Kasumi-1 (cell line): ENCODE data around the gene MARK4.
"Not testable (repeated sequence)": the region's sequence is repeated elsewhere in the genome, so short reads cannot be mapped to it uniquely, and the experiment has no call there.

Experiments
- DNase-seq, 2 experiments: peaks; one replicate each; lab custom pipeline; 2025; lab: John Stamatoyannopoulos, UW

MARK4 gene

GRCh38 chr19:45250832-45251451 lies at the start of gene MARK4:
MARK4 (plus strand) TSS chr19:45251271; CDS start chr19:45251589, 318 bp downstream.
- DNase-seq: peak; percentile 61 to 62

- no peak for DNase-seq
Observed at GRCh38 chr19:45202637-45203036, 48.4 kb upstream of the MARK4 start.

- no peak for DNase-seq
Observed at GRCh38 chr19:45205810-45206209, 45.3 kb upstream of the MARK4 start.

- DNase-seq: no peak
Observed at GRCh38 chr19:45206328-45206727, 44.7 kb upstream of the MARK4 start.

- no peak for DNase-seq
Observed at GRCh38 chr19:45211751-45212381, 39.2 kb upstream of the MARK4 start.

- no peak for DNase-seq
Observed at GRCh38 chr19:45213031-45213430, 38.0 kb upstream of the MARK4 start.

- no peak for DNase-seq
Observed at GRCh38 chr19:45215391-45216191, 35.5 kb upstream of the MARK4 start.

GRCh38 chr19:45216667-45217066 lies 34.4 kb upstream of the MARK4 start:
- DNase-seq: no peak

- no peak for DNase-seq
Observed at GRCh38 chr19:45217193-45217956, 33.7 kb upstream of the MARK4 start.

- DNase-seq: no peak
Observed at GRCh38 chr19:45217957-45218334, 33.1 kb upstream of the MARK4 start.

GRCh38 chr19:45218426-45218825 lies 32.6 kb upstream of the MARK4 start:
- DNase-seq: no peak

GRCh38 chr19:45218911-45219743 lies 31.9 kb upstream of the MARK4 start:
- DNase-seq: peak in 1 of 2 experiments; percentile 5

- DNase-seq: no peak
Observed at GRCh38 chr19:45222724-45223123, 28.3 kb upstream of the MARK4 start.

GRCh38 chr19:45223879-45224278 lies 27.2 kb upstream of the MARK4 start:
- no peak for DNase-seq

GRCh38 chr19:45224645-45225044 lies 26.4 kb upstream of the MARK4 start:
- no peak for DNase-seq

GRCh38 chr19:45229056-45229455 lies 22.0 kb upstream of the MARK4 start:
- not testable (repeated sequence) for DNase-seq

GRCh38 chr19:45231891-45232290 lies 19.2 kb upstream of the MARK4 start:
- DNase-seq: no peak

- DNase-seq: no peak
Observed at GRCh38 chr19:45234089-45234869, 16.8 kb upstream of the MARK4 start.

GRCh38 chr19:45235485-45235884 lies 15.6 kb upstream of the MARK4 start:
- no peak for DNase-seq

- no peak for DNase-seq
Observed at GRCh38 chr19:45238556-45238955, 12.5 kb upstream of the MARK4 start.
